HepG2 (cell line): ENCODE data around the gene PALMD. TPM values are rescaled to one million over a fixed set of nuclear protein-coding genes. Genes with fewer than 3 reads are reported as not detected.

Source experiments
- ARID2 ChIP-seq: sonication (generic); formaldehyde crosslinking; IDR thresholded peaks from 2 replicates; pipeline ENCODE4 v1.8.1; 2022; ENCODE audit warnings: mild to moderate bottlenecking, missing genetic modification reagents, borderline replicate concordance
- CCDC6 ChIP-seq: sonication (generic); formaldehyde crosslinking; IDR thresholded peaks from 2 replicates; pipeline ENCODE4 v1.8.1; 2022; ENCODE audit warnings: mild to moderate bottlenecking, missing genetic modification reagents, moderate library complexity
- CENPX ChIP-seq: sonication (generic); formaldehyde crosslinking; IDR thresholded peaks from 2 replicates; pipeline ENCODE4 v1.9.0; 2021; ENCODE audit warnings: mild to moderate bottlenecking, missing genetic modification reagents, moderate library complexity
- ELF4 ChIP-seq: sonication (generic); formaldehyde crosslinking; IDR thresholded peaks from 2 replicates; pipeline ENCODE4 v1.5.0; 2020; ENCODE audit warnings: missing genetic modification reagents, mild to moderate bottlenecking, moderate library complexity, borderline replicate concordance
- ETV6 ChIP-seq: sonication (generic); formaldehyde crosslinking; conservative IDR thresholded peaks from 2 replicates; pipeline ENCODE4 v1.4.0; 2020; ENCODE audit warnings: missing genetic modification reagents
- HDAC2 ChIP-seq: sonication (generic); formaldehyde crosslinking; IDR thresholded peaks from 2 replicates; pipeline ENCODE4 v1.4.0; 2020; ENCODE audit warnings: missing genetic modification reagents
- KLF12 ChIP-seq: sonication (generic); formaldehyde crosslinking; IDR thresholded peaks from 2 replicates; pipeline ENCODE4 v1.4.0; 2020; ENCODE audit warnings: missing genetic modification reagents, borderline replicate concordance
- MAF1 ChIP-seq: sonication (generic); formaldehyde crosslinking; IDR thresholded peaks from 2 replicates; pipeline ENCODE4 v1.5.0; 2020; ENCODE audit warnings: missing genetic modification reagents, borderline replicate concordance
- MIER3 ChIP-seq: IDR thresholded peaks from 2 replicates; pipeline ENCODE4 v1.6.1; 2016; ENCODE audit warnings: missing compliant biosample characterization, borderline replicate concordance
- NFATC3 ChIP-seq: sonication (generic); formaldehyde crosslinking; IDR thresholded peaks from 2 replicates; pipeline ENCODE4 v1.5.1; 2020; ENCODE audit warnings: mild to moderate bottlenecking, missing genetic modification reagents
- NFIB ChIP-seq: sonication (generic); formaldehyde crosslinking; IDR thresholded peaks from 2 replicates; pipeline ENCODE4 v1.9.0; 2021; ENCODE audit warnings: missing genetic modification reagents, mild to moderate bottlenecking, borderline replicate concordance
- RNF2 ChIP-seq: fragments of 450-650 bp; conservative IDR thresholded peaks from 2 replicates; pipeline ENCODE4 v1.6.1; 2016; ENCODE audit warnings: low read depth
- SIX1 ChIP-seq: sonication (generic); formaldehyde crosslinking; IDR thresholded peaks from 2 replicates; pipeline ENCODE4 v1.4.0; 2020; ENCODE audit warnings: missing genetic modification reagents, borderline replicate concordance
- SRSF9 ChIP-seq: fragments of 200-400 bp; formaldehyde crosslinking; IDR thresholded peaks from 2 replicates; pipeline ENCODE4 v1.6.1; 2018; ENCODE audit warnings: borderline replicate concordance, mild to moderate bottlenecking, low read depth, low read length; ENCODE audit not compliant: insufficient read depth, poor library complexity, severe bottlenecking
- TRIM24 ChIP-seq: sonication (generic); formaldehyde crosslinking; IDR thresholded peaks from 2 replicates; pipeline ENCODE4 v1.8.0; 2022; ENCODE audit warnings: mild to moderate bottlenecking, missing genetic modification reagents
- ZMYM4 ChIP-seq: sonication (generic); formaldehyde crosslinking; IDR thresholded peaks from 2 replicates; pipeline ENCODE4 v1.8.1; 2023; ENCODE audit warnings: mild to moderate bottlenecking, missing genetic modification reagents
- ZNF432 ChIP-seq: sonication (generic); formaldehyde crosslinking; IDR thresholded peaks from 2 replicates; pipeline ENCODE4 v1.5.0; 2020; ENCODE audit warnings: missing genetic modification reagents, mild to moderate bottlenecking, borderline replicate concordance
- ZNF569 ChIP-seq: sonication (generic); formaldehyde crosslinking; IDR thresholded peaks from 2 replicates; pipeline ENCODE4 v1.5.0; 2020; ENCODE audit warnings: mild to moderate bottlenecking, missing genetic modification reagents, moderate library complexity, borderline replicate concordance
- ZNF598 ChIP-seq: sonication (generic); formaldehyde crosslinking; IDR thresholded peaks from 2 replicates; pipeline ENCODE4 v1.5.1; 2020; ENCODE audit warnings: mild to moderate bottlenecking, missing genetic modification reagents, borderline replicate concordance
- ZNF605 ChIP-seq: sonication (generic); formaldehyde crosslinking; IDR thresholded peaks from 2 replicates; pipeline ENCODE4 v1.8.0; 2022; ENCODE audit warnings: mild to moderate bottlenecking, missing genetic modification reagents
- ZNF709 ChIP-seq: sonication (generic); formaldehyde crosslinking; IDR thresholded peaks from 2 replicates; pipeline ENCODE4 v1.5.0; 2020; ENCODE audit warnings: mild to moderate bottlenecking, missing genetic modification reagents
- ZNF776 ChIP-seq: sonication (generic); formaldehyde crosslinking; IDR thresholded peaks from 2 replicates; pipeline ENCODE4 v1.4.0; 2020; ENCODE audit warnings: mild to moderate bottlenecking, missing genetic modification reagents
- ZNF792 ChIP-seq: IDR thresholded peaks from 2 replicates; pipeline ENCODE4 v1.6.1; 2016
- ZSCAN30 ChIP-seq: sonication (generic); formaldehyde crosslinking; IDR thresholded peaks from 2 replicates; pipeline ENCODE4 v1.5.0; 2020; ENCODE audit warnings: mild to moderate bottlenecking, missing genetic modification reagents
- polyA plus RNA-seq, 8 experiments: library from polyadenylated mRNA; depleted of rRNA in 3 of 8; stranded (reverse) in 7 of 8; unstranded in 1 of 8; fragments of >200 nt; fragmentation: Illumina TruSeq in 4 of 8; extraction: Trizol in 4 of 8; gene quantifications; 2 replicates each; pipeline versions ENCODE4 v1.2.1 to v1.2.3, GENCODE V29; 2011 to 2016; ENCODE audit warnings: low read depth in 4 of 8, missing spikeins in 1 of 8, mixed read lengths in 1 of 8; ENCODE audit not compliant: insufficient read depth in 1 of 8
- total RNA-seq, 5 experiments: library from RNA; depleted of rRNA; stranded (reverse); fragments of >200 nt; fragmentation: Illumina TruSeq; extraction: Trizol; gene quantifications; 2 replicates each; pipeline ENCODE4 v1.2.3, GENCODE V29; 2016; ENCODE audit warnings: low read depth in 1 of 5
- TF ChIP-seq, protein P1 (sequence below), 2 experiments: sonication (generic) in 1 of 2; formaldehyde crosslinking in 1 of 2; IDR thresholded peaks; 2 replicates each; pipeline versions ENCODE4 v1.4.0 to v1.6.1; 2016 to 2020; ENCODE audit warnings: borderline replicate concordance in 1 of 2, low read depth in 1 of 2, mild to moderate bottlenecking in 1 of 2, missing genetic modification reagents in 1 of 2
- TF ChIP-seq, protein P2 (sequence below): sonication (generic); formaldehyde crosslinking; IDR thresholded peaks from 2 replicates; pipeline ENCODE4 v1.8.1; 2023; ENCODE audit warnings: mild to moderate bottlenecking, missing genetic modification reagents, borderline replicate concordance
- TF ChIP-seq, protein P3 (sequence below): IDR thresholded peaks from 2 replicates; pipeline ENCODE4 v1.6.1; 2016; ENCODE audit warnings: low read depth, borderline replicate concordance

The PALMD gene
- total and polyA plus RNA-seq, 2 of the 13 experiments (the other 11 are each of a cell fraction or from before 2014, with no cell fraction given) = 5.5 to 31.1 TPM

DNA sequence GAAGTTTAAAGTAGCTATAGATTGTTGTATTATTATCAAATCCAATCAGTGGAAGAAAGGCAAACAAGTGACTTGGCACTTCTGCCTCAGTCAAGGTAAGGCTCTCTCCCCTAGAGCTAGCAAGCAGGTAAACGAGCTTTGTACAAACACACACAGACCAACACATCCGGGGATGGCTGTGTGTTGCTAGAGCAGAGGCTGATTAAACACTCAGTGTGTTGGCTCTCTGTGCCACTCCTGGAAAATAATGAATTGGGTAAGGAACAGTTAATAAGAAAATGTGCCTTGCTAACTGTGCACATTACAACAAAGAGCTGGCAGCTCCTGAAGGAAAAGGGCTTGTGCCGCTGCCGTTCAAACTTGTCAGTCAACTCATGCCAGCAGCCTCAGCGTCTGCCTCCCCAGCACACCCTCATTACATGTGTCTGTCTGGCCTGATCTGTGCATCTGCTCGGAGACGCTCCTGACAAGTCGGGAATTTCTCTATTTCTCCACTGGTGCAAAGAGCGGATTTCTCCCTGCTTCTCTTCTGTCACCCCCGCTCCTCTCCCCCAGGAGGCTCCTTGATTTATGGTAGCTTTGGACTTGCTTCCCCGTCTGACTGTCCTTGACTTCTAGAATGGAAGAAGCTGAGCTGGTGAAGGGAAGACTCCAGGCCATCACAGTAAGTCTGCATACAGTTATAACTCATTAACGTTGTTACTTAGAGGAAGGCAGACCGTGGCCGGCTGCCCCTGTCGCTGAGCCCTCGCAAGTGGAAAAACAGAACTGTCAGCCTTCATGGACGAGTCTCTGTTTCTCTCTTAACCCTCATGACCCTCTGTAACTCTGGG, at the start of gene PALMD (continued):
- TF ChIP-seq, protein P1, sequence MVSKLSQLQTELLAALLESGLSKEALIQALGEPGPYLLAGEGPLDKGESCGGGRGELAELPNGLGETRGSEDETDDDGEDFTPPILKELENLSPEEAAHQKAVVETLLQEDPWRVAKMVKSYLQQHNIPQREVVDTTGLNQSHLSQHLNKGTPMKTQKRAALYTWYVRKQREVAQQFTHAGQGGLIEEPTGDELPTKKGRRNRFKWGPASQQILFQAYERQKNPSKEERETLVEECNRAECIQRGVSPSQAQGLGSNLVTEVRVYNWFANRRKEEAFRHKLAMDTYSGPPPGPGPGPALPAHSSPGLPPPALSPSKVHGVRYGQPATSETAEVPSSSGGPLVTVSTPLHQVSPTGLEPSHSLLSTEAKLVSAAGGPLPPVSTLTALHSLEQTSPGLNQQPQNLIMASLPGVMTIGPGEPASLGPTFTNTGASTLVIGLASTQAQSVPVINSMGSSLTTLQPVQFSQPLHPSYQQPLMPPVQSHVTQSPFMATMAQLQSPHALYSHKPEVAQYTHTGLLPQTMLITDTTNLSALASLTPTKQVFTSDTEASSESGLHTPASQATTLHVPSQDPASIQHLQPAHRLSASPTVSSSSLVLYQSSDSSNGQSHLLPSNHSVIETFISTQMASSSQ (IDR thresholded peaks at IDR 0.05; ENCODE audit: low read depth) = no peak
- TF ChIP-seq, protein P1 (CRISPR knock-in tag; IDR thresholded peaks at IDR 0.05; ENCODE audit: borderline replicate concordance) = no peak
- TF ChIP-seq CENPX (CRISPR knock-in tag) = no peak
- no peak for TF ChIP-seq NFIB (CRISPR knock-in tag)
- no peak for TF ChIP-seq ZNF709 (CRISPR knock-in tag)
- no peak for TF ChIP-seq NFATC3 (CRISPR knock-in tag)
- no peak for TF ChIP-seq TRIM24
- no peak for TF ChIP-seq ZSCAN30 (CRISPR knock-in tag)
- TF ChIP-seq, protein P2, sequence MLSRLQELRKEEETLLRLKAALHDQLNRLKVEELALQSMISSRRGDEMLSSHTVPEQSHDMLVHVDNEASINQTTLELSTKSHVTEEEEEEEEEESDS = no peak
- TF ChIP-seq ELF4 (CRISPR knock-in tag) = no peak
- TF ChIP-seq ZNF792 = no peak
- TF ChIP-seq ZNF569 (CRISPR knock-in tag) = no peak
- TF ChIP-seq SIX1 = no peak
- peak; percentile 75; the same call in 1 of the 2 replicates for TF ChIP-seq ZNF598 (CRISPR knock-in tag)
- TF ChIP-seq ZNF776 (CRISPR knock-in tag) = no peak
- no peak for TF ChIP-seq ARID2 (CRISPR knock-in tag)
- TF ChIP-seq MIER3 (CRISPR knock-in tag) = no peak
- no peak for TF ChIP-seq ZNF605 (CRISPR knock-in tag)
- TF ChIP-seq SRSF9 = no peak
- TF ChIP-seq, protein P3, sequence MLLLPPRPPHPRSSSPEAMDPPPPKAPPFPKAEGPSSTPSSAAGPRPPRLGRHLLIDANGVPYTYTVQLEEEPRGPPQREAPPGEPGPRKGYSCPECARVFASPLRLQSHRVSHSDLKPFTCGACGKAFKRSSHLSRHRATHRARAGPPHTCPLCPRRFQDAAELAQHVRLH (CRISPR knock-in tag) = 0 out of 2 replicates have a peak, but pooled peaks have one; percentile 51
- no peak for TF ChIP-seq RNF2
- TF ChIP-seq KLF12 = no peak
- TF ChIP-seq ETV6 = no peak
- no peak for TF ChIP-seq CCDC6 (CRISPR knock-in tag)
- peak; percentile 38 for TF ChIP-seq ZMYM4 (CRISPR knock-in tag)
- no peak for TF ChIP-seq MAF1 (CRISPR knock-in tag)
- no peak for TF ChIP-seq ZNF432 (CRISPR knock-in tag)
- no peak for TF ChIP-seq HDAC2 (CRISPR knock-in tag)
